Measurements from ENCODE around the gene ANK3. TPM values are rescaled to one million over a fixed set of nuclear protein-coding genes. Genes with fewer than 3 reads are reported as not detected.

Gene ANK3
- total RNA-seq, 1 donor from 2014 or later, result 24.6 TPM

- peak; percentile 76 for DNase-seq (ENCODE audit: low read depth)
Observed at GRCh38 chr10:60099998-60100747, 289.5 kb downstream of the ANK3 start.

GRCh38 chr10:60098677-60099601, 290.7 kb downstream of the ANK3 start:
- no peak for DNase-seq (ENCODE audit: low read depth)

- no peak for DNase-seq (ENCODE audit: low read depth)
Observed at GRCh38 chr10:60096761-60097513, 292.7 kb downstream of the ANK3 start.

DNA sequence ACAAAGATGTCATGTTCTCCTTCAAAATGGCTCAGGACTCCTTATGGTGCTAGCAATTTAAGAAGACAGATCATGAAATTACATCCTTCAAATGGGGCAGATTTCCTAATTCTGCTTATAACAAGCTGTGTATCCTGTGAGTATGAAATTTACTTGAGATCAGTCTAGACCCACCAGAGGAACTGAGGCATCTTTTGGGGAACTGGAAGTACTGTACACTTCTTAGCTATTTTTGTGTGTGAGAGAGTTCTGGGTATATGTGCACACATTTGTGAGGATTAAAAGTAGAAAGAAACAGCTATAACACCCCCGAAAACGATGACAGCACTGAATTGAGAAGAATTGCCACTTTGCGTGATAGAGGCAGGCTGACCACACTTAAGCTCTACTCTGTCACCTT, 296.4 kb downstream of the ANK3 start:
- no peak for DNase-seq (ENCODE audit: low read depth)

DNA sequence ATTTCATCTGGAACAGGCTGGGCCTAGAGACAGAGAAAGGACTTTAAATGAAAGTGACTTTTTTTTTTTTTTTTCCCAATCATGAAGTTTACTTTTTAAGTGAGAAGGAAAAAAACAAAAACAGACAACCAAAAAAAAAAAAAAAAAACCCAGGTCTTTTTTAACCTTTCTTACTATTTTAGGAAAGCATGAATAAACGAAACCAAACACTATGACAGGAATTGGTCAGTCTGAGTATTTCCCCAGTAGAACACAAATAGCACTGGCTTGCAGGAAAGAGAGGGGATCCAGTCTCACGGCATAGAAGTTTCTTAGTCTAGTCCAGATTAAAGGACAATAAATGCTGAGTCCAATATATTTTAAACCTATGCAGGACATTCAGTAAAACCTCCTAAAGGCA, 302.8 kb downstream of the ANK3 start:
- no peak for DNase-seq (ENCODE audit: low read depth)

GRCh38 chr10:60086421-60086820, 303.3 kb downstream of the ANK3 start:
- DNase-seq (ENCODE audit: low read depth), result no peak

DNA sequence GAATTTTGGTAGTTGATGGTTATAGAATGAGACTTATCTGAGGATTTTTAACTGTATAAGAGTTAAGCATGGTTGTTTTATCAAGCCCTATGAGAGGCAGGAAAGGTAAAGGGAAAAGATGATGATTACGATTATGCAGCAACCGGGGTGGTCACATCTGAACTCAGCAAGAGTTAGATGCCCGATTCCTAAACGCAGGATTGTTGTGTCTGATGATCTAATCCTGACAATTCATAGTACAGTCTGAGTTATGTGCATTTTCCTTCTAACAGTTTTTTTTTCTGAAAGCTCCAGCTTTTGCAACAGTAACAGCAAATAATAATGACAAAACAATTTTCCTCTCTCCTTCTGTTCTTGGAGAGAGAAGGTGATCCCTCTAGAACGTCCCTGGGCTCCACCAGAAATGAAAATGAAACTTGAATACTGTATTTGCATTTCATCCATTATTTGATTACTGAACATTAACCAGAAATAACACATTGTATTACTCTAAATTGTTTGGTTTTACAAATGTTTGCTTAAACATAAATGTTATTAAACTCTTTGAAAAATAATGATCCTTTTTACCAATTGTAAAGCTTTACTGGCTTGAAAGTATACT, 306.8 kb downstream of the ANK3 start:
- DNase-seq (ENCODE audit: low read depth), result no peak

- DNase-seq (ENCODE audit: low read depth), result no peak
Observed at GRCh38 chr10:60082341-60082740, 307.3 kb downstream of the ANK3 start.

DNA sequence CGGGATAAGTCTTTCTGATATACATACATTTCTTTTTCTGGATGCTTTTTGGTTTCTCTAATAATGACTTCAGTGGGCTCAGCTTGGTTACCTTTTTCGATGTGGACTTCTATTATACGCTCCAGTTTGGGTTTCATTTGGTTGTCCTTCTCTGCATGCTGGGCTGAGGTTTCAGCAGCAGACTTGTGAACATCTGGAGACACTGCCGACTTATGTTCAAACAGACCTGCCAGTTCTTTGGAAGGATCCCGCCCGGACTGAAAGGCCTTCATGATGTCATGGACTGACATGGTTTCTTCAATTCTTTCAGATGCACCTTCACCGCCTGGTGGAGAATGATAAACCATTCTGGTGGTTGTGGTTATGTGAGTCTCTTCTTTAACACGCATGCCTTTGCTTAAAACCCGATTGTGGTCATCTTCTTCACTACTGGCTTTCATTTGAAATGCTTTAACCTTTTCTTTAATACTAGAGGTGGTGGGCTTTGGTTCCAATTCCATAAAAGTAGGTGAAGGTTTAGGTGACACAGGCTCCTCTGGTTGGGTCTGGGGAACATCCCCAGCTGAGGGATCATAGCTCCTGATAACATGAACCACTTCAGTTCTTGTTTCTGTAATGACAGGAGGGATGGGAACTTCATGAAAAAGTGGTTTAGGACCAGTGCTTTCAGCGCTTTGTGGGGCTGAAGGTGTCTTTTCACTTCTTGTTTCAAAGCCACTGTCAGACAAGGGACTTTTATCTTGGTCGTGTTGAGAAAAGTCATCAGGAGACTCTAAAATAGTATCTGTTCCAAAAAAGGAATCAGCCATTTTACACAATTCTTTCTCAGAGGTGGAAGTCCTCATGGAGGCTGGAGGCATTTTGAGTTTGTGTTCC, 315.7 kb downstream of the ANK3 start:
- DNase-seq (ENCODE audit: low read depth), result no peak

DNA sequence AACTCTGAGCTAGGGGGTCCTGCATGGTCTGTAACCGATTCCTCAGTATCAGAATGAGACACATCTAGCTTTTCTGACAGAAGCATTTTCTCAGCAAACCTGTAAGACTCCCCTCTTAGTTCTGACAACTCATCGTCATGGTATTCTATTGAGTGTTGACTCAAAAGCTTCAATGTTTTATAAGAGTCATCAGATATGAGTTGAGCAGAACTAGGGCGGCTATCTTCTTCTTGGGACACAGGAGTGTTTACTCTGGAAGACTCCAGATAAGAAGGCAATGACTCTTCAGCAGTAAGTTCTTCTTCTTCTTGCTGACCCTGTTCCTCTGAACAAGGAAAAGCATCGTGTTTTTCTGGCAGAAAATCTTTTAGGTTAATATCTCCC, 316.3 kb downstream of the ANK3 start:
- DNase-seq (ENCODE audit: low read depth), result no peak

- DNase-seq (ENCODE audit: low read depth), result no peak
Observed at GRCh38 chr10:60069311-60069710, 320.4 kb downstream of the ANK3 start.

DNA sequence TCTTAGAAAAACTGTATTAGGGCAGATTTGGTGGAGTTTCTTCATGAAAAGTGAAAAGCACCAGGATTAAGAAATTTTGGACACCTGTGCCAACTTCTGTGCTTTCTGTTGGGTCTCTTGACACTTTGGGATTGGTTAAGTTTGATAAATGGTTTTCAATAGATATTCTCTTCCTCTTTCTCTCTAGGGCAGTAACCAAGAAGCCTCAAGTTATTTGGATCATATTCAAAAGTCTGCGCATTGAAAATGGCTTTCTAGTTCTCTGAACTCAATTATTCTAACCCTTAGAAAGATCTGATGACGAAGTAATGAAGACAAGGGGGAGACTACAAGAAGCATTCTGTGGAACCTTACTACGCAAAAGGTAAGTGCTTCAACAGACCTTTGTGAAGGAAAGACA, 339.3 kb downstream of the ANK3 start:
- no peak for DNase-seq (ENCODE audit: low read depth)

DNA sequence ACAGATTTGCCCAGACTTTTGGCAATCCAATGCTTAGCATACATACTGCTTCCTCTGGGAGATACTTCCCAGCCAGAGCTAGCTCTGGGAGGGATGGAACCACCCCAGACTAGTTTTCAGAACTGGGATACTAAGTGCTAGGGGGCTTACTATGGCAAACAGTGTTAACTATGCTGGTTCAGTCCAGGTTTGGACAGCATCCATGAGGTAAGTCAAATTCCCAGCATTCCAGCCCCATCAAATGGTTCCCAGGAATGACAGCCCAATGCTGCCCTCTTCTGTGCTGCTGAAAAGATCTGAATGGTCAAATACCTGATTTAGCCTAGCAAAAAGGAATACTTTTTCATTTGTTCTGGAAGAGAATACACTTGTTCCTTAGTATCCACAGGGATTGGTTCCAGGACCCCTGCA, 341.6 kb downstream of the ANK3 start:
- DNase-seq (ENCODE audit: low read depth), result no peak

GRCh38 chr10:60045571-60045970, 344.1 kb downstream of the ANK3 start:
- DNase-seq (ENCODE audit: low read depth), result no peak

DNA sequence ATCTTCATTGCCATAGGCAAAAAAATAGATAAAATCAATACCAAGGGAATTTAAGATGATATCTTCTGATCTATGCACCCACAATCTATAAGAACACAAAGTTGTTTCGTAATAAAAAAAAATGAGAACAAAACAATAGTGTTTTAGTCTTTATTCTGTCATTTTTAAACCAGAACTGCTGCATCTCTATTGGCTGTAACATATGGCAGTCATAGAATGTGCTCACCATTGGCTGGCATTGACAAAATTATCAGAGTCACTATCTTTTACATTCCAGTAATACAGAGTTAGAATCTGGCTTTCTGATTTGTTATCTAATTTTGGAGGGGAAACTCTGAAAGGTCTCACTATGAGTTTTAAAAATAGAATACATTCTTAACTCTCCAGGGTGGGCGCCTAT, 344.7 kb downstream of the ANK3 start:
- no peak for DNase-seq (ENCODE audit: low read depth)

GRCh38 chr10:60044242-60044641, 345.4 kb downstream of the ANK3 start:
- DNase-seq (ENCODE audit: low read depth), result no peak

DNA sequence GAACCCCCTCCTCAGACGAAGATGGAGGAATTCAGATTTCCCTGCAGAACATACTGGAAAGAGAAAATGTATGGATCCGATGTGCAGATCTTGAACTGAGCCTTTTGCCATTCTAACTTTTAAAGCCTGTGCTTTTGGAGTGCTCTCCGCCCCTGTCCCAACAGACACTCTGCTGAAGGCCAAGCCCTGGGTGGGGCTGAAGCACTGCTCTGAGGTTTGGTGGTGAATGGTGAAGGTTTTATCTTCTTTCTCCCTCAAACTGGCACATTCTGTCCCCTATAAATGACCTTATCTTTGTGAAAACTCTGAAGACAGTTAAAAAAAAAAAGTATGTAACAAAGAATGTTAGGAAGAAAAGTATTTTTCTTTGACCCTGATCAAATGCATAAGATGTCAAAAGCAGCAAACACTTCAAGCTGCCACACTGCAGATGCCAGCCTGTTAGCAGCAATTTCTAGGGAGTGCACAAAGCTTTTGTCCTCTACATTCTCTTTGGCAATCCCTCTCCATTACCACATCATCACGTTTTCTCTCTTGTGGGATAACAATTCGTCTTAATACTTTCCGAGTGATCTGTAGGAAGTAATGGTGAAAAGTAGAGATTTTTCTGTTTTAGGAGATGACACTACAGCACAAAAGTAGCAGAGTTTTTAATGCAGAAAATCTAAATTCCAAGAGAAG, 346.0 kb downstream of the ANK3 start:
- no peak for DNase-seq (ENCODE audit: low read depth)

DNA sequence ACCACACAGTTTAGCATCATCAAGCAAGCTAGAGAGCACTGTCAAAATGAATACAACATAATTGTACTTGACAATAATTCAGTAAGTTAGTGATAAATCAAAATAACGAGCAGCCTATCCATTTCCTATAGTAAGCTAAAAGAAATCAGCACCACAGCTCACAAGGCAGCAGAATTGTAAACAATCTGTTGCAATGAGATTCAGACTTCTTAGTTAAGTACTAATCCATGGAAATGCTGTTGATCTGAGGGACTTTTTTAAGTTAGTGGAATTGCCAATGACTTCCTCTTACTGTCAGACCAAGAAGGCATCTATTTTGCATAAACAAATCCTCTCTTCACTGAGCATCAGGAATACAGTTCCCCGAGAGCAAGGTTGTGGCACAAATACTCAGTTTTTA, 346.8 kb downstream of the ANK3 start:
- no peak for DNase-seq (ENCODE audit: low read depth)

DNA sequence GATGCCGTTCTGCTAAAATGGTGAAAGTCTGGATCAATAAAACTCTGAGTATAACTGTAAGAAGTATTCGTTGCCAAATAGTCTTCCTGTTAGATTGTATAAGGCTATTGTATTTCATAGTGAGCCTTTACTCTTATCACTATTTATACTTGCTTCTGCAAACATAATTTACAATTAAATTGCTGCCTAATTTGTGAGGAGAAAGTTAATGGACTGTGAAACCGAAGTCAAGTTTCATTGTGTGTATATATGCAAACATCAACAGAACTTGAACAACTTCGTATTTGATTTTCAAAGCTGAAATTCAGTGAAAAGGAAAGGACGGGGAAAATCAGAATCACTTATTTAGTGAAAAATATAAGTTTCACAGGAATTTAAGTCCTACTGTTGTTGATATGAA, 347.4 kb downstream of the ANK3 start:
- no peak for DNase-seq (ENCODE audit: low read depth)

All from myocyte (in vitro differentiated cells).